Measurements from ENCODE around the gene STAC.

DNA sequence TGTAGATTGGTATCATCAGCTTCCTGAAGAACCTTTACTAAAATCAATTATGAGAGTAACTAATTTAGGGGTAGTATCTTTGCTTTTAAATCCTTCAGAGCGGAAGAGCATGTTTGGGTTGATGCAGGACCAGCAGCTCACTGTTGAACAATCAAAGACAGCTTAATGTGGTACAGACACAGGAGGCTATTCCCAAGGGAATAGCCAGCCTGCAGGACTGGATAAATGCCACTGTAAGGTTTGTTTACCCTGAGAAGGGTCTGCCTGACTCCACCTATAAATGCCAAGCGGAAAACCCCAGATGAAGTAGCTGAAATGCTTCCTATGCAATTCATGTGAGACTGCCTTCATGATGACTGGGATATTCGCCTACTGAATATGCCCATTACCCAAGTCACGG, 16.0 kb upstream of the STAC start:
- TF ChIP-seq, protein P1, sequence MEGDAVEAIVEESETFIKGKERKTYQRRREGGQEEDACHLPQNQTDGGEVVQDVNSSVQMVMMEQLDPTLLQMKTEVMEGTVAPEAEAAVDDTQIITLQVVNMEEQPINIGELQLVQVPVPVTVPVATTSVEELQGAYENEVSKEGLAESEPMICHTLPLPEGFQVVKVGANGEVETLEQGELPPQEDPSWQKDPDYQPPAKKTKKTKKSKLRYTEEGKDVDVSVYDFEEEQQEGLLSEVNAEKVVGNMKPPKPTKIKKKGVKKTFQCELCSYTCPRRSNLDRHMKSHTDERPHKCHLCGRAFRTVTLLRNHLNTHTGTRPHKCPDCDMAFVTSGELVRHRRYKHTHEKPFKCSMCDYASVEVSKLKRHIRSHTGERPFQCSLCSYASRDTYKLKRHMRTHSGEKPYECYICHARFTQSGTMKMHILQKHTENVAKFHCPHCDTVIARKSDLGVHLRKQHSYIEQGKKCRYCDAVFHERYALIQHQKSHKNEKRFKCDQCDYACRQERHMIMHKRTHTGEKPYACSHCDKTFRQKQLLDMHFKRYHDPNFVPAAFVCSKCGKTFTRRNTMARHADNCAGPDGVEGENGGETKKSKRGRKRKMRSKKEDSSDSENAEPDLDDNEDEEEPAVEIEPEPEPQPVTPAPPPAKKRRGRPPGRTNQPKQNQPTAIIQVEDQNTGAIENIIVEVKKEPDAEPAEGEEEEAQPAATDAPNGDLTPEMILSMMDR (IDR thresholded peaks at IDR 0.05; ENCODE audit: low read length): no peak
- TF ChIP-seq EZH2 (optimal IDR thresholded peaks at IDR 0.05; ENCODE audit: low read depth, low read length) (no peak), EZH2phosphoT487 (IDR thresholded peaks at IDR 0.05; ENCODE audit: low read length) (no peak)
